Gastrocnemius medialis (tissue), 4 donors: ENCODE results near the gene MSL1. TPM values are rescaled to one million over a fixed set of nuclear protein-coding genes. Genes with fewer than 3 reads are reported as not detected.

ENCODE experiments used
- ATAC-seq, 2 donors: fragments of 150-250 bp; one replicate each; pipeline ENCODE4 v1.9.1; 2016
- DNase-seq, 2 donors: peaks; one replicate each; pipeline ENCODE4 v3.0.0-alpha.2; 2019
- H3K27ac ChIP-seq, 4 donors: fragments of 200-600 bp; sonication (generic); 1 replicate in 1 of 4; 2 replicates in 3 of 4; pipeline ENCODE4 v1.5.1; 2016 to 2018; ENCODE audit warnings: mild to moderate bottlenecking in 2 of 4, moderate library complexity in 1 of 4
- H3K27me3 ChIP-seq, 3 donors: fragments of 200-600 bp; sonication (generic) in 2 of 3; 1 replicate in 1 of 3; 2 replicates in 2 of 3; pipeline versions ENCODE4 v1.5.1 to v1.6.0; 2016 to 2019; ENCODE audit warnings: mild to moderate bottlenecking in 1 of 3, moderate library complexity in 1 of 3
- H3K36me3 ChIP-seq, 2 donors: fragments of 200-600 bp; sonication (generic) in 1 of 2; one replicate each; pipeline ENCODE4 v1.5.1; 2017 to 2018
- H3K4me1 ChIP-seq, 2 donors: fragments of 200-600 bp; sonication (generic) in 1 of 2; one replicate each; pipeline ENCODE4 v1.5.1; 2016 to 2017; ENCODE audit warnings: mild to moderate bottlenecking in 2 of 2
- H3K4me3 ChIP-seq, 4 donors: fragments of 200-600 bp; sonication (generic) in 3 of 4; 1 replicate in 1 of 4; 2 replicates in 3 of 4; pipeline ENCODE4 v1.5.1; 2016 to 2019; ENCODE audit warnings: mild to moderate bottlenecking in 2 of 4
- H3K9me3 ChIP-seq, 3 donors: fragments of 200-600 bp; sonication (generic) in 2 of 3; 1 replicate in 1 of 3; 2 replicates in 2 of 3; pipeline ENCODE4 v1.5.1; 2016 to 2019
- CTCF ChIP-seq, 5 experiments: fragments of 450-650 bp in 3 of 5; fragments of 200-600 bp in 2 of 5; sonication (generic) in 2 of 5; IDR thresholded peaks in 4 of 5; conservative IDR thresholded peaks in 1 of 5; 1 replicate in 4 of 5; 2 replicates in 1 of 5; pipeline ENCODE4 v1.5.1; 2016 to 2019; ENCODE audit warnings: antibody characterized with exemption in 5 of 5, mild to moderate bottlenecking in 3 of 5, moderate library complexity in 3 of 5
- POLR2A ChIP-seq, 2 donors: fragments of 450-650 bp; IDR thresholded peaks; one replicate each; pipeline ENCODE4 v1.6.1; 2017; ENCODE audit warnings: antibody characterized with exemption in 2 of 2, mild to moderate bottlenecking in 2 of 2, moderate library complexity in 2 of 2
- in situ Hi-C, 4 donors: fragments of 200-750 bp; cut with MboI; loops; one replicate each; pipeline versions ENCODE4 v1.15.0 to v1.8.0; 2017; ENCODE audit warnings: low sequenced_read_pairs in 4 of 4
- intact Hi-C: fragments of 100-400 bp; cut with DNase I; formaldehyde crosslinking; loops from one replicate; pipeline ENCODE4 v1.15.1; 2023; ENCODE audit warnings: low total_unique reads
- total RNA-seq, 4 donors: library from RNA; depleted of rRNA; stranded (reverse); fragments of >200 nt; gene quantifications; one replicate each; pipeline versions ENCODE4 v1.1.0 to v1.2.3, GENCODE V29; 2016

The MSL1 gene
- total RNA-seq, 4 donors from 2014 or later: 75.7 to 96.3 (median 85.9) TPM

- peaks cover 2 to 57% of the 10 kb centered on the region in 2 donors for H3K36me3 ChIP-seq
- no peak for TF ChIP-seq POLR2A (IDR thresholded peaks at IDR 0.05)
- TF ChIP-seq CTCF (IDR thresholded peaks at IDR 0.05 in 4 of 5, conservative IDR thresholded peaks at IDR 0.05 in 1 of 5): no peak
- no peak overlapping the region for H3K4me3 ChIP-seq
- no peaks in the 10 kb centered on the region for H3K27me3 ChIP-seq
- DNase-seq: no peak
- H3K4me1 ChIP-seq: no peaks in the 10 kb centered on the region
- no peaks in the 10 kb centered on the region for H3K9me3 ChIP-seq
- intact Hi-C loops (no loop called here), in situ Hi-C loops (loop anchor here in 1 of 4 donors (25.0 kb wide), 1 partner anchor 136 kb away; no protein-coding TSS in a partner anchor)
- no peak for ATAC-seq
- no peak overlapping the region for H3K27ac ChIP-seq
Observed at GRCh38 chr17:40173778-40174135, 52.0 kb downstream of the MSL1 start.

- no peaks in the 10 kb centered on the region for H3K4me1 ChIP-seq
- ATAC-seq (no peak), DNase-seq (no peak)
- intact Hi-C loops: no loop called here
- H3K9me3 ChIP-seq: no peaks in the 10 kb centered on the region
- no peak overlapping the region for H3K27ac ChIP-seq
- H3K27me3 ChIP-seq: no peaks in the 10 kb centered on the region
- peaks cover 0 to 50% of the 10 kb centered on the region in 2 donors for H3K36me3 ChIP-seq
- H3K4me3 ChIP-seq: no peak overlapping the region
- no peak for TF ChIP-seq POLR2A (IDR thresholded peaks at IDR 0.05)
- TF ChIP-seq CTCF (IDR thresholded peaks at IDR 0.05 in 4 of 5, conservative IDR thresholded peaks at IDR 0.05 in 1 of 5): no peak
- in situ Hi-C loops: loop anchor here in 1 of 4 donors (25.0 kb wide), 1 partner anchor 137 kb away; no protein-coding TSS in a partner anchor
Observed at GRCh38 chr17:40174514-40174913, 52.7 kb downstream of the MSL1 start.

- ATAC-seq: no peak
- H3K36me3 ChIP-seq: peaks cover 0 to 33% of the 10 kb centered on the region in 2 donors
- DNase-seq: no peak
- no peak overlapping the region for H3K27ac ChIP-seq
- no peak overlapping the region for H3K4me3 ChIP-seq
- in situ Hi-C loops: no loop called here
- TF ChIP-seq CTCF (IDR thresholded peaks at IDR 0.05 in 4 of 5, conservative IDR thresholded peaks at IDR 0.05 in 1 of 5) (no peak), POLR2A (IDR thresholded peaks at IDR 0.05) (no peak)
- H3K9me3 ChIP-seq: no peaks in the 10 kb centered on the region
- H3K27me3 ChIP-seq: no peaks in the 10 kb centered on the region
- H3K4me1 ChIP-seq: peaks cover under 1 to 4% of the 10 kb centered on the region in 2 donors
- intact Hi-C loops: no loop called here
Observed at GRCh38 chr17:40175928-40176753, 54.4 kb downstream of the MSL1 start.

- H3K9me3 ChIP-seq: no peaks in the 10 kb centered on the region
- H3K27me3 ChIP-seq: no peaks in the 10 kb centered on the region
- H3K4me3 ChIP-seq: peak overlapping the region in 1 of 4 donors; percentile 43
- in situ Hi-C loops: no loop called here
- DNase-seq: no peak
- peaks cover 6 to 8% of the 10 kb centered on the region in 2 donors for H3K4me1 ChIP-seq
- no peak overlapping the region for H3K27ac ChIP-seq
- intact Hi-C loops: no loop called here
- H3K36me3 ChIP-seq: peaks cover 0 to 27% of the 10 kb centered on the region in 2 donors
- TF ChIP-seq POLR2A (IDR thresholded peaks at IDR 0.05) (no peak), CTCF (IDR thresholded peaks at IDR 0.05 in 4 of 5, conservative IDR thresholded peaks at IDR 0.05 in 1 of 5) (no peak)
- no peak for ATAC-seq
Observed at GRCh38 chr17:40176754-40177110, 55.0 kb downstream of the MSL1 start.
